ENCODE measurements around the gene DESI1. TPM values are rescaled to one million over a fixed set of nuclear protein-coding genes. Genes with fewer than 3 reads are reported as not detected.

Gene DESI1
- total and polyA plus RNA-seq, 2 of the 13 experiments (the other 11 are each of a cell fraction or from before 2014, with no cell fraction given), result 21.6 to 29.2 TPM

- TF ChIP-seq ZNF407 (CRISPR knock-in tag; IDR thresholded peaks at IDR 0.05; ENCODE audit: not compliant biosample characterization), result peak; percentile 25
- no peak for TF ChIP-seq ZBTB14 (CRISPR knock-in tag; IDR thresholded peaks at IDR 0.05)
- TF ChIP-seq GFI1 (CRISPR knock-in tag; IDR thresholded peaks at IDR 0.05; ENCODE audit: borderline replicate concordance), result peak; percentile 33; the same call in 1 of the 2 replicates
- no peak for TF ChIP-seq ZNF660 (CRISPR knock-in tag; IDR thresholded peaks at IDR 0.05; ENCODE audit: borderline replicate concordance, low read depth)
- no peak for TF ChIP-seq PPARG (CRISPR knock-in tag; conservative IDR thresholded peaks at IDR 0.05)
- TF ChIP-seq MNT (IDR thresholded peaks at IDR 0.05), result 0 out of 2 replicates have a peak, but pooled peaks have one; percentile 19
- 0 out of 2 replicates have a peak, but pooled peaks have one; percentile 27 for TF ChIP-seq KAT8 (CRISPR knock-in tag; IDR thresholded peaks at IDR 0.05)
- no peak for TF ChIP-seq FOXM1 (CRISPR knock-in tag; IDR thresholded peaks at IDR 0.05)
- TF ChIP-seq ZBTB46 (CRISPR knock-in tag; IDR thresholded peaks at IDR 0.05; ENCODE audit: borderline replicate concordance), result no peak
- TF ChIP-seq ZNF501 (CRISPR knock-in tag; IDR thresholded peaks at IDR 0.05), result no peak
Measured at GRCh38 chr22:41589391-41590241, 31.2 kb downstream of the DESI1 start, which contains the start of gene PMM1 (continued).

All from HepG2 (cell line).